ENCODE results near the gene KMT2C. TPM values are rescaled to one million over a fixed set of nuclear protein-coding genes. Genes with fewer than 3 reads are reported as not detected.

Gene KMT2C
- polyA plus RNA-seq, 3 donors, result 35.7 to 38.3 (median 35.9) TPM

Other genes starting within 250 kb of the KMT2C start
- gene XRCC2, start 240.1 kb upstream of the KMT2C start, polyA plus RNA-seq (ENCODE audit: insufficient read length in 3 of 3), result 1 to 10 TPM; 5.4 to 6.3 (median 6.2) TPM

All from right renal cortex interstitium (tissue), 3 donors.